Dermis blood vessel endothelial cell (primary cell): ENCODE measurements around the gene CAMTA1. TPM values are rescaled to one million over a fixed set of nuclear protein-coding genes. Genes with fewer than 3 reads are reported as not detected.
A peak's percentile ranks its signal among the peaks of the same experiment; 100 is the strongest.

Experiments used
- DNase-seq: peaks from one replicate; pipeline ENCODE4 v3.0.0; 2010
- total RNA-seq: library from RNA; depleted of rRNA; stranded (reverse); fragments of >200 nt; gene quantifications from 2 replicates; pipeline ENCODE4 v1.2.3, GENCODE V29; 2014

The CAMTA1 gene
- total RNA-seq, 1 donor from 2014 or later: 58.4 TPM

DNA sequence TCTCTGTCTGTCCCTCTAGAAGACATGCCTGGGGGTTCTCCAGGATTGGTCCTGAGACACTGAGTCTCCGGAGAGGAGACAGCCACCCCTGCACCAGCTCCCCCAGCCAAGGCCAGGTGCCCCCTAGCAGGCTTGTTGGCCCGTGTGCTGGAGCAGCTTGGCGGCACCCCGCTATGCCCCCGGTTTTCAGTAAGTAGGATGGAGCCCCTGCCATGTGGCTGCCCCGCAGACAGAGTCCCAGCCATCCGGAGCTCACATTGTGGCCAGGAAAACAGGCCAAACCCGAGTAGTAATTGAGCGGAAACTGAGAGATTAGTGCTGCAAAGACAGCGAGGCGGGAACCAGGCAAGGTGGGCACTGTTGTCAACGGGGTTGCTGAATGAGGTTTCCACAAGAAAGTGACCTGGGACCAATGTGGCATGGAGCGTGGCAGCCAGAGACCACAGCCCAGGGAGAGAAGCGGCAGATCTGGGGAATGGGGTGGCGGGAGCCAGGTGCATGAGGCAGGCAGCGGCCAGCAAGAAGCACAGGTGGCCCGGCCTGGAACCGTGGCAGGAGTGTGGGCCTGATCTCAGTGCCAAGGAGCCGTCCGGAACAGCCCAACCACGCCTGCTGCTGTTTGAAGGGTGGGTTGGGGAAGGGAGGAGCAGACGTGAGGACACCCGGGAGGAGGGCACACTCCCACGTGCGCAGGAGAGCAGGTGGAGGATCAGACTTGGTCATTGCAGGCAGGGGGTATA is 848.4 kb downstream of the CAMTA1 start:
- DNase-seq: no peak

DNA sequence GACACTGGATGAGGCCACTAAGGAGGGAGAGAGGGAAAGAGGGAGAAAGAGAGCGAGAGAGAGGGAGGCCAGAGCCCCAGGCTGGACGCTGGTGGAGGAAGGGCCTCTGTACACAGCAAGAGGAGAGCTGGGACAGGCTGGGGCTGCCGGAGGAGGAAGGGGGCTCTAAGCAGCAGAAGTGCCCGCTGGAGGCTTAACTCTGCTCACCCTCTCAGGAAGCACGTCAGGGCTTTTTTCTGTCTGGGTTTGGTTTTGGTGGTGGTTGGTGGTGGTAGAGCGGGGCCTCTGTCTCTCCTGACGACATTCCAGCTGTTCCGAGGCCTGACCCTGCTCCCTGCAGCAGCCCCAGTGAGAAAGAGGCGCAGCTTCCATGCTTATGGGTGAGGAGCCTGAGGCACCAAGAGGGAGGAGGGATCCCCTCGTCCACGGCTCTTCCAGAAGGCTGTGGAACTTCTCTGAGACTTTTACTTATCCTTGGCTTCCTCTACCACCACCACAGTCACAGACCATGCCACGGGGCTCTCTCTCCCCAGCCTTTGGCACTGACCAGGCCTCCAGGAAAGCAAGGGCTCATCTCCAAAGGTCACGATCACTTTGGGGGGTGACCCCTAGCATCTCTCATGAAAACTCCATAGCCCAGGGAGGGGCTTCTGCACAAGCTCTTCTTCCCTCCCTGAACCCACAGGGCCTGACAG is 849.4 kb downstream of the CAMTA1 start:
- DNase-seq: no peak

DNA sequence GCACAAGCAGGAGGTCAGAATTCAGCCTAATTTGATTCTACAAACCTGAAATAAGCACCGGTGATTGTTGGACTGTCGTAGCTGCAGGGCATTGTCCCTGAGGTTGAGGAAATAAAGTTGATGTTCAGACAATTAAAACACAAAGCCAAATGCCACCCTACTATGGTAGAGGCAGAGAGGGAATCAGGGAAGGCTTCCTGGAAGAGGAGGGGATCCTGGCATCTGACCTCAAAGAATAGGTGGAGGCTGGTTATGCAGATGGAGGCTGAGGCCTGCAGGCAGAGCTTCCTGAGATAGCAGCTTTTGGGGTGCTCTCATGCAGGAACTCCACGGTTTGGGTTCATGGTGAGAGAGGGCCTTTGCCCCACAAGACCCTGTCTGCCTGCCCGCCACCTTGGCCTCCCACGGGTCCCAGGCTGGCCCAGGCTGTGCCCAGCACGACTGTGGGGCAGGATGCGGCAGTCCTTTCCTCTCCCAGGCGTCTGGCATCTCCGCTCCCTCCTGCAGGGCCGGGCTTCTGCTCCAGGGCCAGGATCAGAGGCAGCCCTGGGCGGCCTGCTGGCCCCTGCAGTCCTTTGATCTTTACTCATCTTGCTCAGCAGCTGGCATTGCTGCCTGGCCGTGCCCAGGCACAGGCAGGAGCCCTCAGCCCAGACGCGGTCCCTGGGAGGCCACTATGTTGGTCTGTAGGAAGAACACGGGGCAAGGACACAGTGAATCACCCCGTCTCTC is 851.7 kb downstream of the CAMTA1 start:
- no peak for DNase-seq

DNA sequence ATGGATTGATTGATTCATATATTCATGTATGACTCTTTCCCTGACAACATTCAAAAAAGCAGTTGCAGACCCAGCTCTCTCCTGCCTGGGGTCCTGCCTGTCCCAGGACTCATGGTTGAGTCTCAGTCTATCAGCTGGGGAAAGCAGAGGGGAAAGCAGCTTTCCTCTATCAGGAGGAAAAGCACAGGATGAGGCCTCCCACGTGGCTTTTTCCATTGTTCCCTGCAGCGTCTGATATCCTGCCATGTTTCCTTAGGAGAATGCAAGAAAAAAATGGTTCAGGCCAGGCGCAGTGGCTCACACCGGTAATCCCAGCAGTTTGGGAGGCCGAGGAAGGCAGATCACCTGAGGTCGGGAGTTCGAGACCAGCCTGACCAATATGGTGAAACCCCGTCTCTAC is 852.8 kb downstream of the CAMTA1 start:
- peak; percentile 85 for DNase-seq

DNA sequence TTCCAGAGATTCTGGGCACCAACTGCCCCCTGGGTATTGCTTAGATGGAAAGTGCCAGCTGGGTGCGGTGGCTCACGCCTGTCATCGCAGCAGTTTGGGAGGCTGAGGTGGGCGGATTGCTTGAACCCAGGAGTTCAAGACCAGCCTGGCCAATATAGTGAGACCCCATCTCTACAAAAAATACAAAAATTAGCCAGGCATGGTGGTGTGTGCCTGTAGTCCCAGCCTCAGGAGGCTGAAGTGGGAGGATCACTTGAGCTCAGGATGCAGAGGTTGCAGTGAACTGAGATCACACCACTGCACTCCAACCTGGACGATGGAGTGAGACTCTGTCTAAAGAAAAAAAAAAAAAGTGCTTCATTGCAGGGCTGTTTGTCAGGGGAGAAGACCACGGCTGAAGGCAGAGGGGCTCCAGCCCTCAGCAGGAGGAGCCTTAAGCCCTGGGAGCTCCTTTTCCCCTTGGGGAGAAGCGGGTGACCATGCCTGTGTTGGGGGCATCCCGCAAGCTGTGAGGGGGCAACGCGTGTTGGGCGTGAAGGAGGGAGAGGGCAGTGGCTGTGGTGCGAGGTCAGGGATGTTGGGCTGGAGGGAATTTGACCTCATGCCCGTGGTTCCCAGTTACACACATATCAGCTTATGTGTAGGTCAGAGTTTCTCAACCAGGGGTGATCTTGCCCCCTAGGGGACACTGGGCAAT is 854.3 kb downstream of the CAMTA1 start:
- no peak for DNase-seq

DNA sequence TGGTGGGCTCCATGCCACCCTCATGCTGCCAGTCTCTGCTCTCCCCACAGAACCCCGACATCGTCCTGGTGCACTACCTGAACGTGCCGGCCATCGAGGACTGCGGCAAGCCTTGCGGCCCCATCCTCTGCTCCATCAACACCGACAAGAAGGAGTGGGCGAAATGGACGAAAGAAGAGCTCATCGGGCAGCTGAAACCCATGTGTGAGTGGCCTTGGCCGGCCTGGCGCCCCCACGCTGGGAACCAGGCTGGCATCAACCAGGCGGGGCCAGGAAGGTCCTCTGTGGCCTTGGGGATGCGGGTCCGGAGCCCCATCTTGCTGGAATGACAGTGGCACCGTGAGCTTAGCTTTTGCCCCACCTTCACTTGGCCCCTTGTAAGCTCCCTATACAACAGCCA is 855.1 kb downstream of the CAMTA1 start:
- DNase-seq: no peak

DNA sequence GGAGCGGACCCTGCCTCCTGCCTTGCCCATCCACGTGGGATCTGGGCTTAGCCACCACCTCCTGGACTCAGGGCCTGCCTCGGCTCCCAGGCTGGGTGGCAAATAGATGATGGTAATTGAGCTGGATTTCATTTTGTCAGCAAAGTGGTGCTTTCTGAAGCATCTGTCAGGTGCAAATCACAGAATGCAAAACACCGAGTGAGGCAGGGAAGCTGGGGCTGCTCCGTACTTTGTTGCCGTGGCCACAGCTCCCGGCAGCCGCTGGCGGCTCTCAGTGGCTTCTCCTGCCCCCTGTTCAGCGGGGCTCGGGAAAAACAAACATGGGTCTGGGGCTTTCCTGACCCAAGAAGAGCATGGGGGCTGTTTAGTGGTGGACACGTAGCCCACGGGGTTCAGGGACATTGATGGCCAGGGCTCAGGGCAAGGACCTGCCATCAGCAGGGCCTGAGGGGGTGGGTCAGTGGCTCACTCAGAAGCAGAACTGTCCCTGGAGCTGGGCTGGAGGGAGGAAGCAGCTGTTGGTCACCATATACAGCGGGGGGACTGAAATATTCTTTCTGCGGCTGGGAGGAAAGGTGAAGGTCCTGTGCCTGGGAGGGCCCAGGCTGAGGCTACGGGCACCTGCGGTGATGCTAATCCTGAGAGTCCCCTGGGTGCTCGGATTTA is 855.8 kb downstream of the CAMTA1 start:
- DNase-seq: no peak

DNA sequence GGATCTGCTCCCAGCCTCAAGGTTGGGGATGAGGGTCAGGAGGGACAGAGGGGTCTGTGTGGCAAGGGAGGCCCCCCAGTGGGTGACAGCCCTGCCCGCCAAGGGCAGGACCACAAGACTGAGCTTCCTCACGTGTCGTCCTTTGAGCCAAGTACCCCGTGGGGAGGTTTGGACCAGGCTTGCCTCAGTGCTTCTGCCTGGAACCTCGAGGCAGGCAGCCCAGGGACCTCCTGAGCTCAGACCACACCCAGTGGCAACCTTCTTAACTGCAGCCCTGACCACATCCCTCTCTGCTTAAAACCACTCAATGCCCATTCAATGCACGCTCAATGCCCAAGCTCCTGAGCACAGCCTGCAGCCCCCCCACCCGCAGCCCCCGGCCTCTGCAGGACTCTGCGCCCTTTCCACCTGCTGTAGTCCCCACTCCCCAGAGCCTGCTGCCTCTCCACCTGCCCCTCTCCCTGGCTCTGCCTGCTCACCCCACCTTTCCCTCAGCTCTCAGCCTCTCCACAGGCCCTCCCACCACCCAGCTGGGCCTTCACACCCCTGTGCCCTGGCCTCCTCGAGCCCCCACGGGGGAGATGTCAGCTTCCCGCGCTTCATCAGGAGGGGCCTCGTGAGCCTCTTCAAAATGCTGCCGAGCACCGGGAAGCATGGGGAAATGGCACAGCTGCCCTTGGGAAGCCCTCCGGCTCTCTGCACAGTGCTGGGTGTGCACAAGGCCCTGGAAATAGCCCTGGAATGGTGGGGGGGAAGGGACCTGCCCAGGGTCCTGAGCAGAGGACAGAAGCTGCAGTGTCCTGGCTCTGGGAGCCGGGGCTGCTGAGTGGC is 856.5 kb downstream of the CAMTA1 start:
- no peak for DNase-seq

DNA sequence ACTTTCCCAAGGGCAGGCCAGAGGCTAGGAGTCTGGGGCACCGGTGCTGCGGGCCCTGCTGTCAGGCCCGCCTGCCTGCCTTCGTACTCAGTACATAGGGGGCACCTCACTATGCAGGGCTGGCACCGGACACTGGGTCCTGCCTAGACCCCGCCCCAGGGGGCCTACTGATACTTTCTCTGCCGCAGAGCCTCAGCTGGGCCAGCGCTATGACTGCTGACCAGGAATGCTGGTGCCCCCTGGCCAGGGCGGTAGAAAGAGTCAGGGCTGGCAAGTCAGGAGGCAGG is 857.1 kb downstream of the CAMTA1 start:
- DNase-seq: no peak

DNA sequence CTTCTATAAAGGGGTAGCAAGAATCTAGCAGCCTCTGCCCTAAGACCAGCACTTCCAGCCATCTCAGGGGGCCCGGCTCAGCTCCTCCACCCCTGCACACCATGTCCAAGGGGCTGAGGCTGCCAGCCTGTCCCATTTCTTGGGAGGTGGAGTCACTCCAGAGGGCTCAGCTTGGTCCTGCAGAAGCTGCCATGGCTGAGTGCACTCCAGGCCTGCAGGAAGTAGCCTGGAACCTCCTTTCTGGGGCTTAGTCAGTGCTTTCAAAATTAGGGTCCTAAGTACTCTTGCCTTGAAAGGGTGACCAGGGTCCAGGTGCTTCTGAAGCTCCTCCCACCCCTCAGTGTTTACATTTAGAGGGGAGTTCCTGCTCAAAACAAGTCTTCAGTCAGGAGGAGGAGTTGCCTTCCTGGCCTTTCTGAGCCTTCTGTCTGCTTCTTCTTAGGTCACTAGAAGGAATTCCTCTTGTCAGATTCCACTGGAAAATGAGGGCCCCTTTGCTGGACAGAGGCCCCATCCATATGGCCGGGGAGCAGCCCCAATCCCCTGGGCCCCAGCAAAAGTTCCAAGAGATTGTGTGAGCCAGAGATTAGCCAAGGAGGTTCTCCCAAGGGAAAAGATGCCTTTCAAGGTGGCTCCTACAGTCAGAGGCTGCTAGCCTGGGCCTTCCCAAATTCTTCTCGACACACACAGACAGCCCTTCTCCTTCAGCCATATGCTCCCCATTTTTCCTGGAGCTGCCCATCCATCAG is 857.7 kb downstream of the CAMTA1 start:
- no peak for DNase-seq

DNA sequence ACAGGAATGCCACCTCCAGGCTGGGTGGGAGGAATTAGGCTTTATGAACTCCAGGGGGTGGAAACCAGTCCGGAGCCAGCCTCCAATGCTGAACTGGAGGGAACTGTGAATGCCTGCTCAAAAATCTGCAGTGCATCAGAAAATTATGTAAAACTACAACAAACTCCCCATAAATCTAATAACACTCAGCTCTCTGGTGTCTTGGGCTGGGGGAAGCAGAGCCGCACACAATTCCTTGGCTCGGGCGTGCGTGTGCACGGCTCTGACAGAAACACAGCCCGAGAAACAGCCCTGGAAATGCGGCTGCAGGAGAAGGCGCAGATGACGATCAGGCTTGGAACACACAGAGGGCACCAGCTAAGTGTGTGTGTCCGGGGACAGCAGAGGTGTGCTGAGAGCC is 858.3 kb downstream of the CAMTA1 start:
- DNase-seq: no peak

DNA sequence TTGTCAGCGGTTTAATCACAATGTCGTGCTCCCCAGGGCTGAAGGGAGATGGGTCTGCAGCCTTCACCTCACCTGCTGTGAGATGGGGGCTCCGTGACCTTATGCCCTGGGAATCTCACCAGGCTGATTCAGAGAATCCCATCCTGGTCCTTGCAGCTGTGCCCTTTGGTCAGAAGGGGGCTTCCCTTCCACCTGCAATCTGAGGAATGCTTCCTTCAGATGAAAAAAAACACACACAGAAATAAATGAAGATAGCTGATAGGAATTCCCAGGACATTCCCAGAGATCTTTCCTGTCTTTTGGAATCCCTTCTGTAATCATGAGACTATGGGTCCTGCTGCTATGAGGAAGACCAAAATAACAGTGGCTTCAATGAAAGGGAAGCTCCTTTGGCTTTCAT is 858.8 kb downstream of the CAMTA1 start:
- no peak for DNase-seq

DNA sequence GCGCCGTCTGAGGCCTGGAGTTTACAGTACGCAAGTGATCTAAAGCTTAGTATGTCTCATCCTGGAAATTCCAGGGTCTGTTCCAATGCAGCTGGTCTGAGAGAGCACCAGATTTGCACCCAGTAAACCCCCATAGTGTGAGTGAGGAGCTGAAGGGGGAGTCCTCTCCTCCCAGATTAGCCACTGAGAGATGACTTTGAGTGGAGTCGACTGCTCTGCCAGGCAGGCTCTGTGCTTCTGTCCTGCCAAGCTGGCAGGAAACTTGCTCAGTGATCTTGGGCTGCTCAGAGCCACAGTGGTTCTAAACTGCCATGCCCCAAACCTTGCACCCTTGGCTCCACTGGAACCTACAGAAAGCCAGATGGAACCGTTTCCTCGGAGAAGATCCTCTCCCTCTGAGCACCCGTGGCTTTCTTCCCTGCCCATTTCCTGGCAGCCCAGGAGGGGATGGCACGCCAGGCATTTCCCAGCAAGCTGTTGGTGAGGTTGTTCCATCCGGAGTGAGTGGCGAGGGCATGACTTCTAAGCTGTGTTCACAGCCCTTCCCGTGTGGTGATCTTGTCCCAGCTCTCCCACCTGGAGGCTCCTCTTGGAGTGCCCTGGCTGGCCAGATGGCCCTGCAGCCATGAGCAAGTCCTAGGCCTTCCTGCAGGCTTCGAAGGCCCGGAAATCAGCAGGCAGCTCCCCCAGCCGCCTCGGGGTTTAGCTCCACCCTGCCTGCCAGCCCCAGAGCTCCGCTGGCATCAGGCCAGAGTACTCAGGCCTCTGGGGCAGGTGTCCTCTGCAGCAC is 859.9 kb downstream of the CAMTA1 start:
- peak; percentile 74 for DNase-seq

DNA sequence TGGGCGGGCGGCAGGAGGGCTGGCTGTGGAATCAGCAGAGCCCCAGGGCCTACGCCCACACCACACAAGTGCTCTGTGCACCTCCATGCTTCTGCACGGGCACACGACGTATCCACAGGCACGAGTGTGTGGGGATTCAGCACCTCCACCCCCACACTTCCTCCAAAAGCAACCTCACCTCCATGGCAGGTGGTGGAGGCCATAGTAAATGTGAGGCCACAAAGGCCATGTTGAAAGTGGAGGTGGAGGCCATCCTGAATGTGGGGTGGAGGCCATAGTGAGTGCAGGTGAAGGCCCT is 860.4 kb downstream of the CAMTA1 start:
- DNase-seq: no peak

DNA sequence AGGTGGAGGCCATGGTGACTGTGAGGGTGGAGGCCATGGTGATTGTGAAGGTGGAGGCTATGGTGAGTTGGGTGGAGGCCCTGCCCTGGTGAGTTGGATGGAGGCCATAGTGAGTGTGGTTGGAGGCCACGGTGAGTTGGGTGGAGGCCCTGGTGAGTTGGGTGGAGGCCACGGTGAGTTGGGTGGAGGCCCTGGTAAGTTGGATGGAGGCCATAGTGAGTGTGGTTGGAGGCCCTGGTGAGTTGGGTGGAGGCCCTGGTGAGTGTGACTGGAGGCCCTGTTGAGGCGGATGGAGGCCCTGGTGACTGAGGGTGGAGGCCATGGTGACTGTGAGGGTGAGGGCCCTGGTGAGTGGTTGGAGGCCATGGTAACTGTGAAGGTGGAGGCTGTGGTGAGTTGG is 860.9 kb downstream of the CAMTA1 start:
- no peak for DNase-seq

DNA sequence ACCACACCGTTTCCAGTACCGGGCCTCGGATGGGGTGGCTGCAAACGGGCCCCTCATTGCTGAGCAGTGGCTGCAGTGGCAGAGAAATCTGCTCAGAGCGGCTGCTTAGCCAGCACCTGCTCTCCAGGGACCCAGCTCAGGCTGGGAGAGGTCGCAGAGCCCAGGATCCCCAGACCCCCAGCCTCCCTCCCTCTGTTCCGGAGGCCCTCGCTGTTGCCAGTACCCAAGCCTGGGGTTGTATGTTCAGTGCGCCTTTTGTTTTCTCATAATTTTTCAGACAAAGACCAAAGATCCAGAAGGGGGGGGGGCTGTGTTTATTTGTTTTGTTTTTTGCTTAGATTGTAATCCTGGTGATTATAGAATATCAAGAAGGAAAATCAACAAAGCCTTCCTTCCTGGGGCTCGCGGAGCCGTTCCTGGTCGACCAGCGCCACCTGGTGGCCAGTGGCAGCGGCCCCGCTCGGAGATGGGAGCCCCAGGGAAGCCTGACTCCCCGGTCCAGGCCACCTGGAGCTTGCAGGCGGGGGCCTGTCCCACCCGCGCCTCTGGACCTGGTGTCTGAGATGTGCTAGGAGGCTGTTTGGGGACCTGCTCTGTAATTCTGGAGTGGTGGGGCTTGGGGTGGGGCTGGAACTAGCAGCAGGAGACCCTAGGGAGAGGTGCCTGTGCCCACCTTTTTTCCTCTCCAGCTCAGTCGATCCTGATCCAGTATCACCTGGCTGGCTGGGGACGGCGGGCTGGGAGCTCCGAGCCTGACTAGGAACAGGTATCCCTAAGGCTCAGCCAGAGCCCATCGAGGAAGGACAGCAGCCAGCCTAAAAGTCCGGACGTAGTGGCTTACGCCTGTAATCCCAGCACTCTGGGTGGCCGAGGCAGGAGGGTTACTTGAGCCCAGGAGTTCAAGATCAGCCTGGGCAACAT is 862.0 kb downstream of the CAMTA1 start:
- DNase-seq: peak; percentile 72

DNA sequence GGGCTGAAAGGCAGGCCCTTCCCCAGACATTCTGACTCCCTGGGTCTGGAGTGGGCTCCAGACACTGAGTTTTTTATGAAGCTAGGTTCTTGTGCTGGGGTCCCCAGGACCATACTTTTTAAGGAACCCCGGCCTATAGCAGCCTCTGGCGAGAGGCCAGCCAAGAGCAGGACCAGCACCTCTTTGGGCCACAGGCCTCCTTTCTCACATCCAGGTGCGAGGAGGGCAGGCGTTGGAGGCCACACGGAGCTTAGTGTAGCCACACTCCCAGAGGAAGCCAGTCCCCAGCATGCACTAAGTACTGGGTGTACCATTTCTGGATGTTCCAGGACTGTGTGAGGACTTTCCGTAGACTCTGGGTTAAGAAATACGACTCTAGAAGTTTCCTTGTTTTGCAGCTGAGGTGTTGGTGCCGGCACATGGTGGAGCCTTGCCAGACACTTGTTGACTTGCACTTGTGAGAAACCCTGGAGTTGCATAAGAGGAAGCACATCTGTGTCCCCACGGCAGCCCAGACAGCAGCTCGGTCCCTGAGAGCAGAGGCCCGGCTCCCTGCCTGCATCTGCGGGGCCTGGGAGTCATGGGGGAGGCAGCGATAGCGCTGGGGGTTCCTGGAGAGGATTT is 863.6 kb downstream of the CAMTA1 start:
- DNase-seq: peak; percentile 50

DNA sequence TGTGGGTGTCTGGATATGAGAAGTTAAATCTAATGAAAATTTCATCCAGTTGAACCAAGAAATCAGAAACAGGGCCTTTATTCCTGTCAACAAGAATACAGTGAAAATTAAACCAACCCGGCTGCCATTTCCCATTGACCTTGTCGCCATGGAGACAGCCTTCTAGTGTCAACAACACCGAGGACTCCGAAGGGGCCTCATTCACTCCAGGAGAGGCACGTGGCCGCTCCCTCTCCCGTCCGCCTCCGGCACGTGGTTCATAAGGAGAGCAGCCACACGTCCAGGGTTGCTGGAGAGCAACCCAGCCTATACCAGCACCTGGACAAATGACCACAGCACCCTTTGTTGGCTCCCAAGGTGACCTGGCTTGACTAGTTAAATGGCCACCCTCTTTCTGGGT is 865.5 kb downstream of the CAMTA1 start:
- no peak for DNase-seq

DNA sequence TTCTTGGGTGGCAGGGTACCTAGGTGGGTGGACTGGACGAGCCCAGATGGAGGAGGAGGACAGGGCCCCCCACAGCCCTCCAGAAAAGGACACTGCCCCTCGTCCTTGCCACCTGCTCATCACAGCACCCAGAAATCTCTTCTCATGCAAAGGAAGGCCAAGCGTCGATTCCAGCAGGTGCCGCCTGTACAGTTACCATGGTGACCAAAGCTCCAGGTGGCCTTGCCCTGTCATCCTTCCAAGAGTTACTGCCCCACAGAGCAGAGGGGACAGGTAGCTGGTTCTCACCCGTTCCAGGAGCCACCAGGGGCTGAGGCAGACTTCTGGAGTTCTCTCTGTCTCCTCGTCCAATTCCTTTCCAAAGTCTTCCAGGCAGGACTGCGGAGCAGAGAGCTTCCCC is 865.9 kb downstream of the CAMTA1 start:
- no peak for DNase-seq
